GM12892 (cell line): ENCODE results near the gene ANKRD13C.

Experiments
- DNase-seq: peaks from one replicate; pipeline ENCODE4 v3.0.0; 2011; ENCODE audit not compliant: insufficient read length
- FAIRE-seq: peaks from 2 replicates; lab custom pipeline; 2011; peaks lifted over from hg19 to GRCh38; lab: Jason Lieb, UNC
- POLR2A ChIP-seq: IDR thresholded peaks from 2 replicates; pipeline ENCODE4 v1.6.1; 2011; ENCODE audit warnings: low read depth, low read length, control low read depth
- POLR2AphosphoS5 ChIP-seq: IDR thresholded peaks from 2 replicates; pipeline ENCODE4 v1.6.1; 2011; ENCODE audit warnings: low read depth, low read length, control low read depth
- TAF1 ChIP-seq: IDR thresholded peaks from 2 replicates; pipeline ENCODE4 v1.6.1; 2011; ENCODE audit warnings: low read depth, mild to moderate bottlenecking, control low read depth, low read length, borderline replicate concordance

ANKRD13C gene

DNA sequence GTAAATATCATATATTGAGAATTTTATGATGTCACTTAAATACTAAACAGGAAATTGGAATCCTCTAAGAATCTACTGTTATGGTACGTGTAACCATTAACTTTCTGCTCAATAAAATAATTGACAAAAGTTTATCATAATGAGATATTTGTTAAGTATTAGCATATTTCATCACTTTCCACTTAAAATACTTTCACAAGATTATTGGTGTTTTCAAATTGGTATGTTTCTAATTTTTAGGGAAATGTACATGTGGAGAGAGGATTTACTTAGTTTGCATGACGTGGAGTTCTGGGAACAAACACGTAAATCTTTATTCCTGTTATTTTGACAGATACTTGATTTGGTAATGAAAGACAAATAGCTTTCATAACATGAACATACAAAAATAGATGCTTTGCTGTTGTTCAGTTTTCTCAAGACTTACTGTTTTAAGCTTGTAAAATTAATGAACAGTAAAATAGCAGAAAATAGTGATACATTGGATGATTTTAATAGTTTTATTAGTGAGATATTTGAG is 131.7 kb downstream of the ANKRD13C start:
- TF ChIP-seq POLR2AphosphoS5 (no peak), TAF1 (no peak), POLR2A (no peak)
- FAIRE-seq (no peak), DNase-seq (no peak)

DNA sequence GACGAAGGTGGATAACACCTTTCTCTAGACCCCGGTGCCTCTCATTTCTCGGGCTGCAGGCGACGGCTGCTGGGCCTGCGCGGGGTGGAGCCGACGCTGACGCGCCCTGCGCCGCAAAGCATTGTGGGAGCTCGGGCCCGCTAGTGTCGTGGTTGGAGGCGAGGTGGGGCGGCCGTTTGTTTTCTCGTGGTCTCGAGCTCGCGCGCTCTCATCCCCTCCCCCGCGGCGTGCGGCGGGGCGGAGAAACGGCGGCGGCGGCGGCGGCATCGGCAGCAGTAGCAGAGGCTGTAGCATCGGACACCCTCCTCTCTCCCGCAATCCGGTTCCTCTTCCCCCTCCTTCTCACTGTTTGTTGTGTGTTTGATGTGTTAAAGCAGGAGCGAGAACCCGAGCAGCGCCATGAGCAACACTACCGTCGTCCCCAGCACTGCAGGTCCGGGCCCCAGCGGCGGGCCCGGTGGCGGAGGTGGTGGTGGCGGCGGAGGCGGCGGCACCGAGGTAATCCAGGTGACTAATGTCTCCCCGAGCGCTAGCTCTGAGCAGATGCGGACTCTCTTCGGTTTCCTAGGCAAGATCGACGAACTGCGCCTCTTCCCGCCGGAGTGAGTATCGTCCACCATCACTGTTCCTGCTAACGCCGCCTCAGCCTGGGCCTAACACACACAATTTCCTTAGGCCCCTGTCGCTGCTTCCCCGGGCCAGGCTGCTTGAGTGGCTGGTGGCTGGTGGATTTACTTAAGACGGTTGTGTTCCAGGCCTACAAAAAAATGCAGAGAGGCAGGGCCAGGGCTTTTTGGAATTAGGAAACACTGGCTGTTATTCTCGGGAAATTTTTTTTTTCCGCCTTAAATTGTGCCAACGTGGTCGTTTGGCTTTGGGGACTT is 133.0 kb downstream of the ANKRD13C start, which contains the start of gene SRSF11:
TSS of gene SRSF11 (plus strand) at position 143 of the 884 bp plus-strand sequence. CDS start at position 400, 257 bp downstream.
- peak; percentile 74 for DNase-seq
- TF ChIP-seq POLR2AphosphoS5 (peak; percentile 73), TAF1 (peak; percentile 77; the same call in 1 of the 2 replicates), POLR2A (peak; percentile 91)
- peak; percentile 99 for FAIRE-seq

DNA sequence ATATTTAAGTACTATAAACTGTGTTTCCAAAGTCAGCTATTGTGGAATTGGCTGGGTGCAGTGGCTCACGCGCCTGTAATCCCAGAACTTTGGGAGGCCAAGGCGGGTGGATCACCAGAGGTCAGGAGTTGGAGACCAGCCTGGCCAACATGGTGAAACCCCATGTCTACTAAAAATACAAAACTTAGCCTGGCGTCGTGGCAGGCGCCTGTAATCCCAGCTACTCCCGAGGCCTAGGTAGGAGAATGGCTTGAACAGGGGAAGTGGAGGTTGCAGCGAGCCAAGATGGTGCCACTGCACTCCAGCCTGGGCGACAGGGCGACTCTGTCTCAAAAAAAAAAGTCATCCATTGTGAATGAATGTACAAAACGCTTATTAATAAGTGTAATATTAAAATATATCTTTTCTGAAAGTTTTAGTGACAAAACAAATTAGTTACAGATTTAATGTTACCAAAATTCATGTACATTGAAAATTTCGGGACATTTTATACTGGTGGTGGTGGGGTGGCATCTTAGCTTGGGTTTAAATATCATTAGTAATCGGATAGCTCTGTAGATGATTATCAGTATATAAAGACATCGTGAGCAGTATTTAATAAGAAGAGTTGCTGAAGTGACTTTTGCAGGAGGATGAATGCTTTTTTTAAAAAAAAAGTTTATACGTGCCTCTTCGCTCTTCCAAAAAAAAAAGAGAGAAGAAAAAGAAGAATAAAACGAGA is 133.8 kb downstream of the ANKRD13C start:
- no peak for TF ChIP-seq POLR2AphosphoS5
- no peak for TF ChIP-seq TAF1
- TF ChIP-seq POLR2A = no peak
- no peak for FAIRE-seq
- no peak for DNase-seq

GRCh38 chr1:70220015-70220414 is 134.5 kb downstream of the ANKRD13C start:
- DNase-seq (no peak), FAIRE-seq (no peak)
- no peak for TF ChIP-seq TAF1
- no peak for TF ChIP-seq POLR2A
- no peak for TF ChIP-seq POLR2AphosphoS5

DNA sequence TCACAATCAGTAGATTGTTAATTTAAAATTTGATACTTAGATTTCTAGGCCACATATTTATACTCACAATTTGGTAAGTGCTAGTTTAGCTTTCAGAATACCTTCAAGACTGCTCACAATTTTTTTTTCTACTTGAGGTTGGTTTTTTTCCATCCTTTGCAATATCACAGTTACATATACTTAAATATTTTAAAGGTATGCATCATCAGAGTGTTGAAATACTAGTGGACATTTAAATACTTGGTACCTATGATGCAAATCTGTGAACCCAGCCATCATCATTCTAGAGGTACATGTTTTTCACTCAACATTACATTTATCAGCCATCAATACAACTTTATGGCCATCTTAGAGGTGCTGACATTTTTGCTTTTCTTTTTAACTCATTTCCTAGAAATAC is 143.0 kb downstream of the ANKRD13C start:
- DNase-seq = no peak
- no peak for TF ChIP-seq POLR2AphosphoS5
- TF ChIP-seq TAF1 = no peak
- TF ChIP-seq POLR2A = no peak
- FAIRE-seq = no peak

GRCh38 chr1:70210820-70211219 is 143.7 kb downstream of the ANKRD13C start:
- DNase-seq = no peak
- FAIRE-seq = no peak
- no peak for TF ChIP-seq TAF1
- TF ChIP-seq POLR2A = no peak
- TF ChIP-seq POLR2AphosphoS5 = no peak
